K562 (cell line): ENCODE data around the gene PATL1. TPM values are rescaled to one million over a fixed set of nuclear protein-coding genes. Genes with fewer than 3 reads are reported as not detected.

Experiments
- ADNP ChIP-seq: fragments of 200-800 bp; sonication (Bioruptor generic); IDR thresholded peaks from 2 replicates; pipeline ENCODE4 v1.6.1; 2016; ENCODE audit warnings: missing genetic modification characterization, missing compliant biosample characterization
- BCOR ChIP-seq: fragments of 450-650 bp; IDR thresholded peaks from 2 replicates; pipeline ENCODE4 v1.6.1; 2016
- CC2D1A ChIP-seq: fragments of 450-650 bp; IDR thresholded peaks from 2 replicates; pipeline ENCODE4 v1.6.1; 2017; ENCODE audit warnings: mild to moderate bottlenecking
- CCNT2 ChIP-seq: IDR thresholded peaks from 2 replicates; pipeline ENCODE4 v1.6.1; 2011; ENCODE audit warnings: borderline replicate concordance, low read depth, mild to moderate bottlenecking, moderate library complexity, mixed read lengths, low read length; ENCODE audit not compliant: insufficient read length; ENCODE audit errors: extremely low read depth
- DPF2 ChIP-seq: fragments of 450-650 bp; IDR thresholded peaks from 2 replicates; pipeline ENCODE4 v1.6.1; 2016
- EP300 ChIP-seq: IDR thresholded peaks from 2 replicates; pipeline ENCODE4 v1.6.1; 2012; ENCODE audit warnings: low read length, improper control_type of control experiment
- FOXA3 ChIP-seq, 2 experiments: fragments of 450-650 bp in 1 of 2; sonication (generic) in 1 of 2; formaldehyde crosslinking; IDR thresholded peaks in 1 of 2; conservative IDR thresholded peaks in 1 of 2; 2 replicates each; pipeline versions ENCODE4 v1.4.0 to v1.8.0; 2020 to 2022; ENCODE audit warnings: mild to moderate bottlenecking in 2 of 2, missing genetic modification reagents in 1 of 2
- GATAD2A ChIP-seq: fragments of 450-650 bp; IDR thresholded peaks from 2 replicates; pipeline ENCODE4 v1.6.1; 2017
- HDAC1 ChIP-seq, 2 experiments: fragments of 450-650 bp; IDR thresholded peaks; 2 replicates each; pipeline ENCODE4 v1.6.1; 2016 to 2017; ENCODE audit warnings: inconsistent platforms in 1 of 2, mild to moderate bottlenecking in 1 of 2, moderate library complexity in 1 of 2
- HES1 ChIP-seq: fragments of 450-650 bp; IDR thresholded peaks from 2 replicates; pipeline ENCODE4 v1.6.1; 2016; ENCODE audit warnings: low read depth, mild to moderate bottlenecking, moderate library complexity
- KDM1A ChIP-seq, 2 experiments: fragments of 450-650 bp; IDR thresholded peaks; 2 replicates each; pipeline ENCODE4 v1.6.1; 2016; ENCODE audit warnings: mild to moderate bottlenecking in 2 of 2
- LCOR ChIP-seq: sonication (generic); formaldehyde crosslinking; IDR thresholded peaks from 2 replicates; pipeline ENCODE4 v1.8.0; 2022; ENCODE audit warnings: mild to moderate bottlenecking, missing genetic modification reagents
- NFIC ChIP-seq: fragments of 450-650 bp; IDR thresholded peaks from 2 replicates; pipeline ENCODE4 v1.6.1; 2017; ENCODE audit warnings: mild to moderate bottlenecking, inconsistent platforms
- PML ChIP-seq: IDR thresholded peaks from 2 replicates; pipeline ENCODE4 v1.6.1; 2012; ENCODE audit warnings: low read length, inconsistent platforms
- PRDM10 ChIP-seq: fragments of 450-650 bp; IDR thresholded peaks from 2 replicates; pipeline ENCODE4 v1.6.1; 2018; ENCODE audit not compliant: partially characterized antibody
- SOX6 ChIP-seq: fragments of 450-650 bp; IDR thresholded peaks from 2 replicates; pipeline ENCODE4 v1.6.1; 2014; ENCODE audit warnings: mild to moderate bottlenecking
- SRF ChIP-seq, 2 experiments: fragments of 250-450, 450-650 bp in 1 of 2; sonication (Bioruptor Pico) in 1 of 2; sonication (generic) in 1 of 2; formaldehyde crosslinking; IDR thresholded peaks; 2 replicates each; pipeline versions ENCODE4 v1.5.0 to v1.5.1; 2020 to 2022; ENCODE audit warnings: mild to moderate bottlenecking in 1 of 2, missing genetic modification reagents in 1 of 2
- TARDBP ChIP-seq: fragments of 450-650 bp; IDR thresholded peaks from 2 replicates; pipeline ENCODE4 v1.6.1; 2016
- ZEB2 ChIP-seq: fragments of 450-650 bp; IDR thresholded peaks from 2 replicates; pipeline ENCODE4 v1.6.1; 2016
- ZFX ChIP-seq: sonication (generic); formaldehyde crosslinking; IDR thresholded peaks from 2 replicates; pipeline ENCODE4 v1.8.0; 2022; ENCODE audit warnings: mild to moderate bottlenecking, missing genetic modification reagents, moderate library complexity
- ZNF263 ChIP-seq: sonication (generic); formaldehyde crosslinking; IDR thresholded peaks from 2 replicates; pipeline ENCODE4 v1.8.0; 2022; ENCODE audit warnings: mild to moderate bottlenecking, missing genetic modification reagents, borderline replicate concordance
- ZNF274 ChIP-seq: IDR thresholded peaks from 2 replicates; pipeline ENCODE4 v1.6.1; 2011; ENCODE audit warnings: low read depth, mild to moderate bottlenecking, low read length, moderate library complexity, borderline replicate concordance
- polyA plus RNA-seq, 8 experiments: library from polyadenylated mRNA; depleted of rRNA in 4 of 8; stranded (reverse) in 5 of 8; unstranded in 3 of 8; fragments of >200 nt; fragmentation: Nextera tagmentation in 2 of 8; fragmentation: Illumina TruSeq in 1 of 8; extraction: Ambion mirVana in 2 of 8; extraction: Trizol in 1 of 8; gene quantifications; 2 replicates each; pipeline versions ENCODE4 v1.2.1 to v1.2.3, GENCODE V29; 2011 to 2014; ENCODE audit warnings: inconsistent platforms in 1 of 8, missing spikeins in 1 of 8
- total RNA-seq, 7 experiments: library from RNA; depleted of rRNA in 6 of 7; stranded (reverse); fragments of >200 nt in 6 of 7; fragmentation: Illumina TruSeq in 2 of 7; extraction: Trizol in 2 of 7; gene quantifications; 2 replicates each; pipeline versions ENCODE4 v1.2.1 to v1.2.3, GENCODE V29; 2011 to 2021; ENCODE audit warnings: low replicate concordance in 1 of 7
- TF ChIP-seq, protein P1 (sequence below), 2 experiments: fragments of 150-350 bp in 1 of 2; IDR thresholded peaks; 2 replicates each; pipeline ENCODE4 v1.6.1; 2012 to 2016; ENCODE audit warnings: low read depth in 2 of 2, low read length in 2 of 2, mild to moderate bottlenecking in 1 of 2, moderate library complexity in 1 of 2

Gene PATL1
- total and polyA plus RNA-seq, 9 of the 15 experiments (the other 6 are each of a cell fraction or from before 2014, with no cell fraction given) = 3.2 to 48.0 (median 16.4) TPM

DNA sequence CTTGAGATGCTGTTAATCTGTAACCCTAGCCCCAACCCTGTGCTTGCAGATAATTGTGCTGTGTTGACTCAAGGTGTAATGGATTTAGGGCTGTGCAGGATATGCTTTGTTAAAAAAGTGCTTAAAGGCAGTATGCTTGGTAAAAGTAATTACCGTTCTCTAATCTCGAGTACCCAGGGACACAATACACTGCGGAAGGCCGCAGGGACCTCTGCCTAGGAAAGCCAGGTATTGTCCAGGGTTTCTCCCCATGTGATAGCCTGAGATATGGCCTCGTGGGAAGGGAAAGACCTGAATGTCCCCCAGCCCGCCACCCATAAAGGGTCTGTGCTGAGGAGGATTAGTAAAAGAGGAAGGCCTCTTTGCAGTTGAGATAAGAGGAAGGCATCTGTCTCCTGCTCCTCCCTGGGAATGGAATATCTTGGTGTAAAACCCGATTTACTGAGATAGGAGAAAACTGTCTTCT is 12.5 kb upstream of the PATL1 start (continued):
- TF ChIP-seq EP300 = peak; percentile 53; the same call in 1 of the 2 replicates
- TF ChIP-seq ZNF274 = peak; percentile 53; the same call in 1 of the 2 replicates
- peak; percentile 15 for TF ChIP-seq PRDM10
- peak; percentile 83 for TF ChIP-seq GATAD2A
- peak; percentile 86; the same call in 1 of the 2 replicates for TF ChIP-seq CC2D1A
- TF ChIP-seq SOX6 = peak; percentile 97
- peak in 1 of 2 experiments; percentile 29; a peak in 1 of 4 replicates for TF ChIP-seq SRF (CRISPR knock-in tag; IDR thresholded peaks at IDR 0.05)
- peak; percentile 94 to 98 for TF ChIP-seq FOXA3 (CRISPR knock-in tag; conservative IDR thresholded peaks at IDR 0.05 in 1 of 2, IDR thresholded peaks at IDR 0.05 in 1 of 2)
- TF ChIP-seq LCOR (CRISPR knock-in tag) = 0 out of 2 replicates have a peak, but pooled peaks have one; percentile 64
- peak; percentile 32; the same call in 1 of the 2 replicates for TF ChIP-seq ZFX (CRISPR knock-in tag)
- peak; percentile 77 for TF ChIP-seq DPF2
- 0 out of 2 replicates have a peak, but pooled peaks have one; percentile 13 for TF ChIP-seq BCOR
- TF ChIP-seq NFIC = peak; percentile 82
- TF ChIP-seq TARDBP = 0 out of 2 replicates have a peak, but pooled peaks have one; percentile 71
- TF ChIP-seq PML = peak; percentile 75; the same call in 1 of the 2 replicates
- peak in 1 of 2 experiments; percentile 69; a peak in 1 of 4 replicates for TF ChIP-seq HDAC1 (IDR thresholded peaks at IDR 0.05)
- TF ChIP-seq ZNF263 = peak; percentile 42; the same call in 1 of the 2 replicates
- peak; percentile 22; the same call in 1 of the 2 replicates for TF ChIP-seq HES1
- TF ChIP-seq KDM1A (IDR thresholded peaks at IDR 0.05) = peak; percentile 73 to 83
- TF ChIP-seq CCNT2 = peak; percentile 23
- TF ChIP-seq, protein P1, sequence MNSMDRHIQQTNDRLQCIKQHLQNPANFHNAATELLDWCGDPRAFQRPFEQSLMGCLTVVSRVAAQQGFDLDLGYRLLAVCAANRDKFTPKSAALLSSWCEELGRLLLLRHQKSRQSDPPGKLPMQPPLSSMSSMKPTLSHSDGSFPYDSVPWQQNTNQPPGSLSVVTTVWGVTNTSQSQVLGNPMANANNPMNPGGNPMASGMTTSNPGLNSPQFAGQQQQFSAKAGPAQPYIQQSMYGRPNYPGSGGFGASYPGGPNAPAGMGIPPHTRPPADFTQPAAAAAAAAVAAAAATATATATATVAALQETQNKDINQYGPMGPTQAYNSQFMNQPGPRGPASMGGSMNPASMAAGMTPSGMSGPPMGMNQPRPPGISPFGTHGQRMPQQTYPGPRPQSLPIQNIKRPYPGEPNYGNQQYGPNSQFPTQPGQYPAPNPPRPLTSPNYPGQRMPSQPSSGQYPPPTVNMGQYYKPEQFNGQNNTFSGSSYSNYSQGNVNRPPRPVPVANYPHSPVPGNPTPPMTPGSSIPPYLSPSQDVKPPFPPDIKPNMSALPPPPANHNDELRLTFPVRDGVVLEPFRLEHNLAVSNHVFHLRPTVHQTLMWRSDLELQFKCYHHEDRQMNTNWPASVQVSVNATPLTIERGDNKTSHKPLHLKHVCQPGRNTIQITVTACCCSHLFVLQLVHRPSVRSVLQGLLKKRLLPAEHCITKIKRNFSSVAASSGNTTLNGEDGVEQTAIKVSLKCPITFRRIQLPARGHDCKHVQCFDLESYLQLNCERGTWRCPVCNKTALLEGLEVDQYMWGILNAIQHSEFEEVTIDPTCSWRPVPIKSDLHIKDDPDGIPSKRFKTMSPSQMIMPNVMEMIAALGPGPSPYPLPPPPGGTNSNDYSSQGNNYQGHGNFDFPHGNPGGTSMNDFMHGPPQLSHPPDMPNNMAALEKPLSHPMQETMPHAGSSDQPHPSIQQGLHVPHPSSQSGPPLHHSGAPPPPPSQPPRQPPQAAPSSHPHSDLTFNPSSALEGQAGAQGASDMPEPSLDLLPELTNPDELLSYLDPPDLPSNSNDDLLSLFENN (IDR thresholded peaks at IDR 0.05; ENCODE audit: low read depth in 2 of 2, low read length in 2 of 2) = peak in 1 of 2 experiments; percentile 16; a peak in 1 of 4 replicates
- peak; percentile 86 for TF ChIP-seq ZEB2
- TF ChIP-seq ADNP (tag) = peak; percentile 19; the same call in 1 of the 2 replicates
